Prostate gland (tissue), 2 donors: ENCODE measurements around the gene IPP. TPM values are rescaled to one million over a fixed set of nuclear protein-coding genes. Genes with fewer than 3 reads are reported as not detected.

Experiments used
- DNase-seq: peaks from one replicate; pipeline ENCODE4 v3.0.0-alpha.2; 2019; ENCODE audit warnings: low spot score
- H3K27ac ChIP-seq, 2 donors: fragments of 200-600 bp; sonication (generic); 2 replicates each; pipeline ENCODE4 v1.5.1; 2017 to 2019
- H3K27me3 ChIP-seq: fragments of 200-600 bp; sonication (generic); replicated peaks from 2 replicates; pipeline ENCODE4 v1.5.1; 2019; ENCODE audit not compliant: insufficient read depth
- H3K36me3 ChIP-seq, 2 donors: fragments of 200-600 bp; sonication (generic); 1 replicate in 1 of 2; 2 replicates in 1 of 2; pipeline versions ENCODE4 v1.5.1 to v1.8.1; 2017 to 2019
- H3K4me1 ChIP-seq: fragments of 200-600 bp; sonication (generic); replicated peaks from 2 replicates; pipeline ENCODE4 v1.5.1; 2019
- H3K4me3 ChIP-seq, 2 donors: fragments of 200-600 bp; sonication (generic); 2 replicates each; pipeline ENCODE4 v1.5.1; 2017 to 2019
- H3K9me3 ChIP-seq: fragments of 200-600 bp; sonication (generic); 2 replicates; pipeline ENCODE4 v1.5.1; 2017
- POLR2A ChIP-seq: fragments of 450-650 bp; IDR thresholded peaks from one replicate; pipeline ENCODE4 v1.6.1; 2016; ENCODE audit warnings: antibody characterized with exemption, mild to moderate bottlenecking
- POLR2AphosphoS5 ChIP-seq: sonication (generic); formaldehyde crosslinking; IDR thresholded peaks from one replicate; pipeline ENCODE4 v1.6.1; 2017; ENCODE audit warnings: antibody characterized with exemption
- WGBS: methylation state at CpG from one replicate; pipeline ENCODE4 v1.1.5; 2018; 5-methylcytosine and 5-hydroxymethylcytosine counted together
- intact Hi-C: fragments of 100-400 bp; cut with DNase I; formaldehyde crosslinking; loops from one replicate; pipeline ENCODE4 v1.14.2; 2022
- total RNA-seq, 2 donors: library from RNA; depleted of rRNA; stranded (reverse); fragments of >200 nt; gene quantifications; one replicate each; pipeline ENCODE4 v1.1.0, GENCODE V29; 2016
- TF ChIP-seq, protein P1 (sequence below), 4 experiments: fragments of 200-600 bp in 2 of 4; fragments of 450-650 bp in 2 of 4; sonication (generic) in 2 of 4; IDR thresholded peaks; 1 replicate in 3 of 4; 2 replicates in 1 of 4; pipeline ENCODE4 v1.5.1; 2016 to 2019; ENCODE audit warnings: antibody characterized with exemption in 4 of 4, mild to moderate bottlenecking in 2 of 4, moderate library complexity in 2 of 4

IPP gene
- total RNA-seq = 10 to 100 TPM; 14.8 to 16.1 TPM

DNA sequence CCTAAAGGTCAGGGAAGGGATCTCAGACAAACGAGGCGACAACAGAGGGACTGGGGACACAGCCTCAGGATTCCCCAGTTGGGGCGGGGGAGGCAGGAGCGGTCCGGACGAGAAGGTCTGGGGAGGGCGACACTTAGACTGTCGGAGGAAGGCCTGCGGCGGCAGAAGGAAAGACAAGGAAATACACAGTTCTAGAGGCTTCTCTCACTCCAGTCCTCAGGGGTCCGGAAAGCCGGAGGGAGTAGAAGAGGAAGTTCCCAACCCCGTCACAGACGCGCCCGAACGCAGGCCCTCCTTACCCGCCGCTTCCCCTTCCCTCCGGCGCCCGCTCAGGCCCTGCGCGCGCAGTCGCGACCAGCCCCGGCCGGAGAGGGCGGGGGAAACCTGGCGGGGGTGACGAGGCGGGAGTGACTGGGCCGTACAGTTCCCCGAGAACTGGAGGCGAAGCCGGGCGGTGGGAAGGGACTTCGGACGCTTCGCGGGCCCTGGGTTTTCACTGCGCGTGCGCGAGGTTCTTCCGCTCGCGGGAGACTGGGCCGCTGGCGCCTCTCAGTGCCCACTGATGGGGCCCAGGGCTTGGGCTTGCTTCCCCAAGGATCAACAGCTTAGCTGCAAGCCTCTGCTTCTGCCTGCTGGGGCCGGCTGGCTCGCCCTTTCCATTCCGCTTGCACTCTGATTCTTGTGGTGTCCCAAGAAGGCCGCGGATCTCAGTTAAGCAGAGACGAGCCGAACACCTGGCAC, at the start of gene IPP:
Gene IPP, minus strand, starts transcription at position 356 of the 741 bp plus-strand sequence. CDS start 4,242 bp downstream, outside the sequence.
- no peaks in the 10 kb centered on the region for H3K9me3 ChIP-seq
- no peaks in the 10 kb centered on the region for H3K4me1 ChIP-seq
- peak within 1 kb of the TSS; percentile 93 for H3K27ac ChIP-seq
- peak within 1 kb of the TSS; percentile 55 to 56 for H3K4me3 ChIP-seq
- no peaks in the 10 kb centered on the region for H3K27me3 ChIP-seq
- intact Hi-C loops = loop anchor here (10.0 kb wide), 1 partner anchor 54 kb away; the partner anchor contains the start of gene MAST2
- H3K36me3 ChIP-seq = no peaks in the 10 kb centered on the region
- DNase-seq = peak; percentile 96
- WGBS = under 1% methylated on average over 58 of the region's 58 CpGs
- TF ChIP-seq POLR2AphosphoS5 (peak; percentile 95), POLR2A (peak; percentile 93)
- TF ChIP-seq, protein P1, sequence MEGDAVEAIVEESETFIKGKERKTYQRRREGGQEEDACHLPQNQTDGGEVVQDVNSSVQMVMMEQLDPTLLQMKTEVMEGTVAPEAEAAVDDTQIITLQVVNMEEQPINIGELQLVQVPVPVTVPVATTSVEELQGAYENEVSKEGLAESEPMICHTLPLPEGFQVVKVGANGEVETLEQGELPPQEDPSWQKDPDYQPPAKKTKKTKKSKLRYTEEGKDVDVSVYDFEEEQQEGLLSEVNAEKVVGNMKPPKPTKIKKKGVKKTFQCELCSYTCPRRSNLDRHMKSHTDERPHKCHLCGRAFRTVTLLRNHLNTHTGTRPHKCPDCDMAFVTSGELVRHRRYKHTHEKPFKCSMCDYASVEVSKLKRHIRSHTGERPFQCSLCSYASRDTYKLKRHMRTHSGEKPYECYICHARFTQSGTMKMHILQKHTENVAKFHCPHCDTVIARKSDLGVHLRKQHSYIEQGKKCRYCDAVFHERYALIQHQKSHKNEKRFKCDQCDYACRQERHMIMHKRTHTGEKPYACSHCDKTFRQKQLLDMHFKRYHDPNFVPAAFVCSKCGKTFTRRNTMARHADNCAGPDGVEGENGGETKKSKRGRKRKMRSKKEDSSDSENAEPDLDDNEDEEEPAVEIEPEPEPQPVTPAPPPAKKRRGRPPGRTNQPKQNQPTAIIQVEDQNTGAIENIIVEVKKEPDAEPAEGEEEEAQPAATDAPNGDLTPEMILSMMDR (IDR thresholded peaks at IDR 0.05) = peak in 3 of 4 experiments; percentile 47 to 51 (median 49)

DNA sequence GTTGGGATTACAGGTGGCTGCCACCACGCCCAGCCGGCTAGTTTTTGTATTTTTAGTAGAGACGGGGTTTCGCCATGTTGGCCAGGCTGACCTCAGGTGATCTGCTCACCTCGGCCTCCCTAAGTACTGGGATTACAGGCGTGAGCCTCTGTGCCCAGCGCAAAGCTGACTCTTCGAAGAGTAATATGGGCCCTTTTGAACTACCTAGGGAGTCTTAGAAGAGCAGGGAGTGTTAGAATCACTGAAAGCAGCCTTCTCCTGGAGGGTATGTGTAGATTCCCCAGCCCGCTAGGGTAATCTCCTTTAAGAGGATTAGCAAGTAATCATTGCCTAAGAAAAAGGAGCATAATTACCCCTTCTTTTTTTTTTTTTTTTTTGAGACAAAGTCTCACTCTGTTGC, 46.5 kb upstream of the IPP start:
- Histone ChIP-seq H3K4me3 (no peak overlapping the region), H3K27me3 (no peaks in the 10 kb centered on the region), H3K27ac (no peak overlapping the region), H3K4me1 (no peaks in the 10 kb centered on the region), H3K36me3 (no peaks in the 10 kb centered on the region), H3K9me3 (no peaks in the 10 kb centered on the region)
- intact Hi-C loops = no loop called here
- TF ChIP-seq, protein P1 (IDR thresholded peaks at IDR 0.05) = no peak
- TF ChIP-seq POLR2AphosphoS5 (no peak), POLR2A (no peak)
- DNase-seq = no peak
- WGBS = 88% methylated on average over 9 of the region's 9 CpGs

DNA sequence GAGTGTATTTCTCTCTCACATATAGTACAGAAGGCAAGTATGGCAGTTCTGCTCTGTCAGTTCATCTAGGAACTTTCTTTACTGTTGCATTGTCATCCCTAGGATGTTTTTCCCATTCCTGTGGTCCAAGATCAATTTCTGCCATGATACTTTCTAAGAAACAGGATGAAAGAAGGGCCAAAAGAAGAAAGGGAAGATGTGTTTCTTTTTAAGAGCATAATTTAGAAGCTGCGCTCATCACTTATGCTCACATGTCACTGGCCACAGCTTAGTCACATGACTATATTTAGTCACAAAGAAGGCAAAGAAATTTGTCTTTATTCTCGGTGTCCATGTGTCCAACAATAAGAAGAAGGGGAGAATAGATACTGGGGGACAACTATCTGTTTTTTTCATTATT, 45.9 kb upstream of the IPP start:
- Histone ChIP-seq H3K27me3 (no peaks in the 10 kb centered on the region), H3K27ac (no peak overlapping the region), H3K4me3 (no peak overlapping the region), H3K36me3 (no peaks in the 10 kb centered on the region), H3K4me1 (no peaks in the 10 kb centered on the region), H3K9me3 (no peaks in the 10 kb centered on the region)
- 83% methylated on average over 2 of the region's 2 CpGs for WGBS
- TF ChIP-seq, protein P1 (IDR thresholded peaks at IDR 0.05) = no peak
- TF ChIP-seq POLR2A = no peak
- no peak for TF ChIP-seq POLR2AphosphoS5
- intact Hi-C loops = no loop called here
- DNase-seq = no peak

DNA sequence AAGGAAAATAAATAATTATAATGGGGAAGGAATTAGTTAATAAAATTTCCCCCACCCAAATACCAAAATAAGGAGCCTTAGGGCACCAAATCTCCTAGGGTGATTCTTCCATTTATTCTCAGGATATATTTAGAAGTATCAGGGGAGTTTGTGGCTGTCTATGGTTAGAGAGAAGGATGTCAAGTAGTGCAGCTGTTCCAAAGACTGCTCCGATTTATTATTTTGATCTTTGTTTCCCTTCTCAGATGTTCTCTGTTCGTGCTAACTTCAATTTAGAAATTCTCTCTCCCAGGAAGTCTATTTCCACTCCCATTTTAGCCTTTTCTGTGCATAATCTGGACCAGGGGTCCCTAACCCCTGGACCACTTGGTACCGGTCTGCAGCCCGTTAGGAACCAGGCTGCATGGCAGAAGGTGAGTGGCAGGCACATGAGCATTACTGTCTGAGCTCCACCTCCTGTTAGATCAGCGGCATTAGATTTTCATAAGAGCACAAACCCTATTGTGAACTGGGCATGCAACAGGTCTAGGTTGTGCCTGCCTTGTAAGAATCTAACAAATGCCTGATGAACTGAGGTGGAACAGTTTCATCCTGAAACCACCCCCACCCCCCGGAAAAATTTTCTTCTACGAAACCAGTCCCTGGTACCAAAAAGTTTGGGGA, 43.6 kb upstream of the IPP start:
- H3K9me3 ChIP-seq = no peaks in the 10 kb centered on the region
- H3K4me1 ChIP-seq = no peaks in the 10 kb centered on the region
- WGBS = 65% methylated on average over 7 of the region's 7 CpGs
- TF ChIP-seq, protein P1 (IDR thresholded peaks at IDR 0.05) = no peak
- no peak for TF ChIP-seq POLR2AphosphoS5
- no peak for TF ChIP-seq POLR2A
- intact Hi-C loops = no loop called here
- no peak overlapping the region for H3K27ac ChIP-seq
- no peak for DNase-seq
- H3K27me3 ChIP-seq = no peaks in the 10 kb centered on the region
- H3K36me3 ChIP-seq = no peaks in the 10 kb centered on the region
- no peak overlapping the region for H3K4me3 ChIP-seq
